GM21529 (cell line): ENCODE measurements around the gene NPLOC4.
"Not testable (repeated sequence)": the region's sequence is repeated elsewhere in the genome, so short reads cannot be mapped to it uniquely, and the experiment has no call there.

Experiments
- ATAC-seq: cut with Tn5 transposase; IDR thresholded peaks from one replicate; pipeline ENCODE4 v1.9.1; 2021; ENCODE audit not compliant: unreplicated experiment

The NPLOC4 gene

DNA sequence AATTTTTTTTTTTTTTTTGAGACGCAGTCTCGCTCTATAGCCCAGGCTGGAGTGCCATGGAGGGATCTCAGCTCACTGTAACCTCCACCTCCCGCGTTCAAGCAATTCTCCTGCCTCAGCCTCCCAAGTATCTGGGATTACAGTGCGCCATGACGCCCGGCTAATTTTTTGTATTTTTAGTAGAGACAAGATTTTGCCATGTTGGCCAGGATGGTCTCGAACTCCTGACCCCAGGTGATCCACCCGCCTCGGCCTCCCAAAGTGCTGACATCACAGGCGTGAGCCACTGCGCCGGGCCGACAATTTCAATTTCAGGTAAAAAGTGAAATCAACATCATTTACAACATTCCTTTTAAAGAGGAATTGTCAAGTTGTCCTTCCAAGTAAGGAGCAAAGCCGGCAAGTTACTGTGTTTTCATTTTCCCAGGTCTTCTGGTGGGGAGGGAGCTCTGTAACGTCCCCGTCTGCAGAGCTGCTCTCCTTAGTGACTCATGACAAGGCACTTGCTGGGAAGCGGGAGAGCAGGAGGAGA, 873 bp downstream of the NPLOC4 start:
- ATAC-seq, result no peak

DNA sequence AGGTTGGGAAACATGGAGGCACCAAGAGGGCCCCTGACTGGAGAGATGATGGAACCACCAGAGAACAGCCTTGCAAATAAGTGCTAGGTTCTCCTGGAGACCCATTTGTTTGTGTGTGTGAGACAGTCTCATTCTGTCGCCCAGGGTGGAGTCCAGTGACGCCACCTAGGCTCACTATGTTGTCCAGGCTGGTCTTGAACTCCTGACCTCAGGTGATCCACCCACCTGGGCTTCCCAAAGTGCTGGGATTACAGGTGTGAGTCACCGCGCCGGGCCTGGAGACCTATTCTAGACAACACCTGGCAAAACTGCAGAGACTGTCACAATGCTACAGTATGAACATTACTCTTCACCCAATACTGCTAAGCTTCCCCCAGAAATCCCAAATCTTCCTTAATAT, 1.5 kb downstream of the NPLOC4 start:
- ATAC-seq, result no peak

DNA sequence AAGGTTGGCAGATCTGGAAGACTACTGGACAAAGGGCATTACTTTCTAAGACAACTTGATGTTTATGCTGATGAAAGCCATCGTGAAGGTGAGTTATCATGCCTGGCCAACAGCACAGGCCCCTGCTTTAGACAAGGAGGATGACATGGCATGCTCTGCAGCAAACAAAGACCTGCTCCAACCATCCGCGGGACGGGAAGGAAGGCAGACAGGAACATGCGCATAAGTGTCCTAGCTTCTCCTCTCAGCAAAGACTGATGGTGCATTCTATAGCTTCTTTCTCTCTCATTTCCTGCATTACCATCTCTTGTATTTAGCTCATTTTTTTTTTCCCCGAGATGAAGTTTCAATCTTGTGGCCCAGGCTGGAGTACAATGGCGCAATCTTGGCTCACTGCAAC, 5.4 kb downstream of the NPLOC4 start:
- ATAC-seq, result no peak

DNA sequence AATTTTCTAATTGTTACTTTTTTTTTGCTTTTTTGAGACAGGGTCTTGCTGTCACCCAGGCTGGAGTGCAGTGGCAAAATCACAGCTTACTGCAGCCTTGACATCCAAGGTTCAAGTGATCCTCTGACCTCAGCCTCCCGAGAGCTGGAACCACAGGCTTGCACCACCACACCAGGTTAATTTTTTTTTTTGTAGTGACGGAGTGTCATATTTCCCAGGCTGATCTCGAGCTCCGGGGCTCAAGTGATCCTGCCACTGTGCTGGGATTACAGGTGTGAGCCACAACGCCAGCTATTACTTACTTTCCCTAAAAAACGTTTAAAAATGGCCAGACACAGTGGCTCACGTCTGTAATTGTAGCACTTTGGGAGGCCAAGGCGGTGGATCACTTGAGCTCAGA, 6.6 kb downstream of the NPLOC4 start:
- no peak for ATAC-seq

DNA sequence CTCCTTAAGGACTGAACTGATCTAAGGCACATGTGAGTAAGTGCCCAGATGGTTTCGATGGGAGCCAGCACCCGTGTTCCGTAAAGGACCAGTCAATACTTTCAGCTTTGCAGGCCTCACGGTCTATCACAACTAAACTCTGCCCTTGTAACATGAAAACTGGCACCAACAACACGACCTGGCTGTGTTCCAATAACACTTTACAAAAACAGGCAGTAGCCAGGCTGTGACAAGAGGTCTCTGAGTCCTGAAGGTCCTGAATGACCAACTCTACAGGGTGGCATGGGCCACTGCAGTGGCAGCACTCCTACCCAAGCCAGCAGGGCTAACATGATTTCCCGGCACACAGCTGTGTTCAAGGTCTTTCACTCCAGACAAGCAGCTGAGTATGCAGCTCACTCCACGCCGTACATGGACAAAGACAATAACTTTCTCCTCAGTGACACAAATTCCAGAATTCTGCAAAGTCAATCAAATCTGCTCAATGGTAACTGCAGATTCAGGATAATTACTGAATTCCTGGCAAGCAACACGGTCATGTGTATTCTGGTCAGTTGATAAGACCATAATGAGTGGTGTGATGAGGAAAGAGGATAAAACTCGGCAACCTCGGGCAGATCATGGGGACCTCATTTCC, 15.3 kb downstream of the NPLOC4 start:
- no peak for ATAC-seq

DNA sequence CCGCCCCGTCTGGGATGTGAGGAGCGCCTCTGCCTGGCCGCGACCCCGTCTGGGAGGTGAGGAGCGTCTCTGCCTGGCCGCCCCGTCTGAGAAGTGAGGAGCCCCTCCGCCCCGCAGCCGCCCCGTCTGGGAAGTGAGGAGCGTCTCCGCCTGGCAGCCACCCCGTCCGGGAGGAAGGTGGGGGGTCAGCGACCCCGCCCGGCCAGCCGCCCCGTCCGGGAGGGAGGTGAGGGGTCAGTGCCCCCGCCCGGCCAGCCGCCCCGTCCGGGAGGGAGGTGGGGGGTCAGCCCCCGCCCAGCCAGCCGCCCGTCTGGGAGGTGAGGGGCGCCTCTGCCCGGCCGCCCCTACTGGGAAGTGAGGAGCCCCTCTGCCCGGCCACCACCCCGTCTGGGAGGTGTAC, 18.6 kb downstream of the NPLOC4 start:
- ATAC-seq, result not testable (repeated sequence)

DNA sequence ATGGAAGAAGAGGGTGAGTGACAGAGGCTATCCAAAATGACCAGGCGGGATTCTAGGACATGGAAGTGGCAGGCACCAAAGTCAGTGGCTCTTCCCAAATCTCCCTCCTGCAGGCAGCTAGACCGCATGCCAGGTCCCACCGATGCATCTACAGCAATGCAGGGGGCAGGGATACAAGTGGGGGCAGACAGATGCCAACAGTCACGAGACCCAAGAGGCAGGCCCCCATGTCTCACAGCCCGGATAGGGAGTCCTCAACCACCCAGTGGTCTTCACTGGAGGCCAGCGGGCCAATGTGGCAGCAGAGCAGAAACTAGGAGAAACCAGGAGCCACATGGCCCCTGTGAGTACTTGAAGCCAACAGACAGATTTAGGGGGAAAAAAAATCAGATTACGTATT, 20.0 kb downstream of the NPLOC4 start:
- no peak for ATAC-seq

DNA sequence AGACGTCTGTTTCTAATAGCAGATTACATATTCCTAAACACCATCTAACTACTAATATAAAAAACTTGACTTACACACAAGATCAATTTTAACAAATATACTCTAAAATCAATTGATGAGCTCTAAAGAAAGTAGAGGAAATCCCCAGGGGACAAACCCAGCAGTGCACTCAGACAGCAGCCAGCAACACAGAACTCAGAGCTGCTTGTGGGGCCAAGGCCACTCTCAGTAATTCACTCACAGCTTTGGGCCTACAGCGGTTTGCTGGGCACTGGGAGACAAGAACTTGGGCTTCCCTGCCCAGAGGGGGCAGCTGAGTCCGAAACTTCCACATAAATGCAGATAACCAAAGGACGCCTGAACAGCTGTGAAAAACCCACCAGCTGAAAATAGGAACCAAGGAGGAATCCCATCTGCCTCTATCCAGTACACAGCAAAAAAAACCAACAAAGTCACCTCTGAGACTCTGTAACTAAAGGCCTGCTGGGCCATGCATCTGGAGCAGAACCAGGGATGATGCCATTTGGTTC, 21.4 kb downstream of the NPLOC4 start:
- no peak for ATAC-seq

DNA sequence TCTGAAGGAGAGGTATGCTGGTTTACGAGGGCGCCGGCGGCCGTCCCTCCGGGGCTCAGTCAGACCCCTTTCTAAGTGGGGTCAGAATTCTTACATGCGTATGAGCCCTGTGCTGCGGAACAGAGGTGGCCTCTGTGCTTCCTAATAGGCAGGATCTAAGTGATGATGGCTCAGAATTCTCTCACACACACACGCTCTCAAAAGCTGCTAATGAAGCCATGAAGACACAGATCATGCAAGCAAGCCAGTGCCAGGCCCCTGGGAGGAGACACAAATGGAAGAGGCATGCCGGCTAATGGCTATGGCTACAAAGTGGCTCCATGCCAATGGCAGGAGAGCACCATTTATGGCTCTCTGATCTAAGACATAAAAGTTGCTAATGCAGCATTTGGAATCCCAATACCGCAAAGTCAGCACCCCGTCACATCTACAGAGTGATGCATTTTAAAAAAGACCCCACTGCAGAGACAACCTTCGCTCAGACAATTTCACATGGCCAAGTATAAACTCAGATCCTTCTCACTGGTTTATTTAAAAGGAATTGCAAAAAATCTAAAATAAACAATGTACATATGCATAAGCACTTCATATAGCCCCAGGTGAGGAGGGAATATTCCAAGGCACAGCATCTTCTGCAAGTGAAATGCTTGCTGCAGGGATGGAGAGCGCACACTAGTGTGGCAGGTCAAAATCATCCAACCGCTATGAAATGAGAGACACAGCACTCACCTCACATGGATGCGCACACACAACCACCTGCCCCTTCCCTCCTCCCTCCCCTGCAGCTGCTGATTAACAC, 24.5 kb downstream of the NPLOC4 start:
- ATAC-seq, result no peak

DNA sequence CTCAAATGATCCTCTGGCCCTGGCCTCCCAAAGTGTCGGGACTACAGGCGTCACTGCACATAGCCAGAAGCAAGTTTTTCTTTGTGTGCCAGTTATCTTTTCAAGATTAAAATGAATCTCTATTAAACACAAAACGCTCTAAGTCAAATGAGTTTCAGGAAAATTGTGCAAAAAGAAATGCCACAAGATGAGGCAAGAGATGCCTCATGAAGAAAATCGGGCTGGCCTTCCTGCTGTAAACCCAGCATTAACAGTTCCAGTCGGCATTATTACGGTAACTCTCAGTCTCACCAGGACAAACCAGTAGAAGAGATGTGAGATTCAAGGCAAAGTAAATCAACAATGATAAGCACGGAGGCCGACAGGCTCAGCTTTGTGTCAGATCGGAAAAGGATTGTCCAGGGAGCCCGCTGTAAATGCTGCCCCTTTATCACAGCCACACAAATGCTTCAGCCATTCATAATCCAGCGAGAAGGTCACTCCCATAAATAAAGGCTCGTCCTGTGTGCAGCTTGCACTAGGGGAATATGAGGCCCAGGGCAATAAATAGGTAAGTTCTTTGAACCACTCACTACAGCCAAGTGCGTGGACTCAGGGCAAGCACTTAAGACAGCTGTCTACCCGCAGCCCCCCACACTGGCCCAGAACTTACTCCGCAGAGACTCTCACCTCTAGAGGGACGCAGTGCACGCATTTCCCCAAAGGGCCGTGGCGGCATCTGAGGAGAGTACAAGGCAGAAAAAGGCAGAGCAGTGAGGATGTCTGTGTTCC, 27.2 kb downstream of the NPLOC4 start:
- ATAC-seq, result no peak

DNA sequence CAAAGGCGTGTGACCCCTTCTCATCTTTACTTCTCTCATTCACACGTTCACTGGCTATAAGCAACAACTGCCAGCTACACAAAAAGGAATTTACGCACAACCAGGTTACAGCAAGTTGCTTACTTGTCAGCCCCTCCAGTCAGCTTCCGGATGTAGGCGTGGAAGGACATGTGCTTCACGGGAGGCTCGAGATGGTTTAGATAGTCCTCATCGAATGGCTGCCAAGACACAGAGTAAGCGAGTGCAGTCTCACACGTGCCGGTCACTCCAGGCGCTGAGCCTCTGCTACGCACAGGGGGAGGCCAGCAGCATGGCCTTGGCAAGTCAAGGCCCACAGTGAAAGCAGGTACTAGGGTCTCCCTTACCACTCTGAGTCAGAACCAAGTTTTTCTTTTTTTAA, 28.3 kb downstream of the NPLOC4 start:
- ATAC-seq, result no peak

DNA sequence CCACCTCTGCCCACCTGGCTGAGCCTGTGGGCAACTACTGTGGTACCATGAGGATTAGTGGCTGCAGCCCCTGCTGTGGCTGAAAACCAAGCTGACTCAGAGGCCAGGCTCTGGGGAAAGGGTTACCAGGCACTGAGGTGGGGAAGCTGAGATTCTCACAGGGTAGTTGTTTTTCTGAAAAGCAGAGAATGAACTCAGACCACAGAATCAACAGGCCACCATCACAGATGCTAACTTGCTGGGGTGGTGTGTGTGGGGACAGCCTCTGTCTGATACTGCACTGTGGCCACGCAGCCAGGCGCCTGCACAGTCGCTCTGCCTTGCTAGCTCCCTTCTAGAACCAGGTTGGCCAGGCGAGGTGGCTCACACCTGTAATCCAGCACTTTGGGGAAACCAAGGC, 28.8 kb downstream of the NPLOC4 start:
- ATAC-seq, result no peak

DNA sequence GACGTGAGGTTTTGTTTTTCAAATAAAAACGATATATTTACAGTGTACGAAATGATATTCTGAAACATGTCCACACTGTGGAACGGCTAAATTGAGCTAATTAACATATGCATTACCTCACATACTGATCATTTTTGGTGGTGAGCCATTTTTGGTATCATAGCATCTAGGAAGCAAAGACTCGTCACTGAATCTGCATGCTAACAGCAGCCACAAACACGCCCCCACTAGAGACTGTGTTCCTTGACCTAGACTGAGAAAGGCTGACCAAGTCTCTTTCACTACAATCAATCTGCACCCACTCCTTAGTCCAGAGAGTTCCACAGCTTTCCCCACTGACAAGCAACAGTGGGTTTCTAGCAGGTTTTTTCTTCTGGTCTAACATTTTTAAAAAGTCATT, 29.5 kb downstream of the NPLOC4 start:
- ATAC-seq, result no peak

DNA sequence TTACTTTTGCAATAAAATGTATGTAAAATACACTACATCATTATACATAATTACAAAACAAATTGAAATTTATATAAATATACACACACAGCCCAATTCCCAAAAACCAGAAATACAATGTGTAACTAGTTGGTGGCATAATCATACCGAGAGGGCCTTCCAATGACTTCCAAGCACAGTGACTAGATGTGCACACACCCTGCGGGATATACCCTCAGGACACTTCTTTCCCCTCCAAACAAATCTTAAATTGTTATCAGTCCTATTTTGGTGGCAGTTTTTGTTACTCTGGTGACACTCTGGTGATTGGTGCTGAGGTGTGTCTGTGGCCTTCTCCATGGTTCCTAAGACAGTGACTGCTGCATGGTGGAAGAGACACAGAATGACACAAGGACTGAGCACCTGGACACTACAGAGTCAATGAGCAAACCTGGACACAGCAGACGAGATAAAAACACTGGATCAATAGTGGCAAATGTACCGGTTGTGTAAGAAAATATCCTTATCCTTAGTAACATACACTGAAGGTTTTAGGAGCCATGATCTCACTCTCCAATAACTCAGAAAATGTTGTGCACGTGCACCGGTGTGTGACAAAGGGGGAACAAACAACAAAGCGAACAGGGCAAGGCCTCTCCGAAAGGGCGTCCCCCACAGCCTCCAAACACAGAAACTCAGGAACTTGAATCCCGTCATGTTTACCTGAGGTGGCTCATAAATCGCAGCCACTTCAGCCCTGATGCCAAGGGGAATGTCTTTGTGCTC, 32.9 kb downstream of the NPLOC4 start:
- no peak for ATAC-seq

DNA sequence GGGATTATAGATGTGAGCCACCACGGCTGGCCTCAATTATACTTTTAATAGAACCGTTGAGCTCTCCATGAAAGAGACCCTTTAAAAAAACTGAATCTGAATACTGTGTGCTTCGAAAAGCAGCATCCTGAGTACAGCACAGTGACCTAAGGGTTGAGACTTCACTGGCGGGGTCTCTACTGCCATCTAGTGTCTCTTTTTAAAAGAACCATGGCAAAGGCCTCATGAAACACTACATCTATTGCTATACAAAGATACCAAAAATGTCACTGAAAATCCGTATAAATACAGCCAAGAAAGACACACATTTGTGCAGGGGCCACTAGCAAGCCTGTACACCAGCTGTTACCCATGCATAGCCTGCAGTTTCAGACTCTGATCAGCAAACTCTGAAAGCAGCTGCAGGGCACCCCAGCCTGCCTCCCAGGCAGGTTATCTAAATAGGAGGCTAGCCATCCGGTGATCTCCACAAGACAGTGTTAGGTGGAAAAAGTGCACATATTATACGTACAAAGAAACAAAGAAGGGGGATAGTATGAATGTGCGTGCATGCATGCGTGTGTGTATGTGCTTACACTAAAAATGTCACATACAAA, 35.3 kb downstream of the NPLOC4 start:
- ATAC-seq, result no peak

DNA sequence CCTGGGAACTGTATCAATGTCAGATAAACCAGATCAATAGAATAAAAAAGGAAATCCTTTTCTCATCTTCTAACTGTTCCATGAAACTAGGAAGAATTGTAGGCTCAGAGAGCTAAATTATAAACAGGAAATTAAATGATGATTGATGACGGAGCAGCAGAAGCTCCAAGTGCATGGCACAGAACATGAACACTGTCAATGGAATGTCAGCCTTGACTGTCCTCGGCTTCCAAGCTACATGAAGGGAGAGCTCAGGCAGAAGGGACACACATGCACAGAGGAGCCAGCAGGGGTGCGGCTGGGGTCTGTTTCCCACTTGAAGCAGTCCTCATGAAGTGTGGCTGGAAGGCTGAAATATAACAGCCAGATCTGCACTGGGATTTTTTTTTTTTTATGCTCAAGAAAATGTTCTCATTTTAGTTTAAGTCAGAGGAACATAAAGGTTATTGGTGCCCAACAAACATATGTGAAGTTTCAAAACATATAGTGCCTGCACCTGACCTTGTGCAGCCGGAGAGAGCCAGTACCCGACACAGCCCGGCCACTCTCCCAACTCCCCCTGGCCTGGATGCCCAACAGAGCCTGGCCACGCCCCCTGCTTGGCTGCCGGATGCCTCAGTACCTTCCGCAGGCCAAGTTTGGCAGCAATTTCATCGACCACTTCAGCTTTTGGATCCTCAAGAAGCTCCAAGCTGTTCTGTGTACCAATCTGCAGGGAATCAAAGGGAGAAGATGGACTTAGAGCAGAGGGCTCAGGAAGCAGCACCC, 37.0 kb downstream of the NPLOC4 start:
- no peak for ATAC-seq

DNA sequence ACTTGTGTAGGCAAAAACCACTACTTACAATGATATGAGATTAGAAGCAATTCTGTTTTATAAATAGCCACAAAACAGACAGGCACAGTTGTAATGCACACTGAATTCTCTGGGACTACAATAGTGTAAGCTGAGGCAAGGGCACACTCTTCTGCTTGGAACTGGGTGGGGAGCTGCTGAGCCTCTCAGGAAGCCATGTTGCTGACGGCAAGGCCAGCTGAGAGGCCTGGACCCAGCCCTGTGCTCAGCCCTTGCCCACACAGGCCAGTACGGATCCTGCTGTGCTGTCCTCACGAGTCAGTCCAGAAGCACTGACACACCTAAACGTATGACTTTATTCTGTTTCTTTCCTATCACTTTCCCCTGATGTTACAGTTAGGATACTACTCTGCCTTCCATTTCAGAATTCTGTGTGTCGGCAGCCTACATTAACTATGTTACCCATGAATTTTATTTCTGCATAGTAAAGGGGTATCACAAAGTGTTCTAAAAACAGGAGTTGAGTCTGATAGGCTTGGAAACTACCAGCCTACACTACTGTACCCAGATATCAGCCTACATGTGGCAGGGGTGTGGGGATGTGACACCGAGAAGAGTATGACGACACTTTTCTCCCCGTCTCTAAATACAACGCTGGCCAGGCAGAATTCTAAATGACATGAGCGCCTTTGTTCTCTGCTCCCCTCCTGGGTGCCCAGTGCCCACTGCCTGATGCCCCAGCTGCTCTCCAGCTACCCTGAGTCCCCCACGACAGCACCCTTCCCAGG, 43.6 kb downstream of the NPLOC4 start:
- ATAC-seq, result no peak

DNA sequence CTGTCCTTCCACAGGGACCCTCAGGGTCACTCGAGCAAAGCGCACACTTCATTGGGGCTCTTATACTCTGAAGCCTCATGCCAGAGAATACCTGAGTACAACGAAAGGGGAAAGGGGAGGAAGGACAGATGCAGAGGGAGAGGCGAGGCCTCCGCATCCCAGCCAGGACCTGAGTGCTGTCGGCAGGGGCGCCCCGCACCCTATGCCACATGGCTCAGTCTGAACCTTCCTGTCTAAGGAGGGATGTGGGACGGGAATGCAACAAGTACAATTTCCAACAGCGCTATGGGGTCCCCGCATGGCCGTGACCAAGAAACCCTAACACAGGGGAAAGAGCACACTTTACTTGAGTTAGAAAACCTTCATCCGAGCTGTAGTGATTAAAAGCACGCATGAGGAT, 44.9 kb downstream of the NPLOC4 start:
- no peak for ATAC-seq

DNA sequence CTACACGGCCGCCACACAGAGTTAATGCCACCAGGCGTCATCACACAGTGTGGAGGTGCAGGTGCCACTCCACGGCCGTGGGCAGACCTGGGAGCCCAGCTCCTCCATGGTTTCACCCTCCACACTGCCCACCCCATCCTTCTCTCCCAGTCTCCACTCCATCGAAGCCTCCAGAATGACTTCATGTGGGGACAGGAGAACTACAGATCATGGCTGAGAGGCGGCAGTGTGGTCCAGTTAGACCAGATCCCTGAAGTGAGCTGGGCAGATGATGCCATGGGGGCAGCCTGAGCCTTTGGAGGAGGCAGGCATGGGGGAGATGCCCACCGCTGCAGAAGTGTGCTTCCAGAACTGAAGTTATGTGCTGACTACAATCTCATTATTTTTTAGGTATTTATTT, 46.8 kb downstream of the NPLOC4 start:
- no peak for ATAC-seq
